GM19239 (cell line): ENCODE measurements around the gene PYGB.

Experiments used
- DNase-seq: peaks from one replicate; pipeline ENCODE4 v3.0.0; 2011; ENCODE audit warnings: low spot score; ENCODE audit not compliant: insufficient read length
- FAIRE-seq: peaks from 2 replicates; lab custom pipeline; 2011; peaks lifted over from hg19 to GRCh38; lab: Jason Lieb, UNC

PYGB gene

GRCh38 chr20:25214819-25215218 is 33.1 kb upstream of the PYGB start:
- DNase-seq (no peak), FAIRE-seq (no peak)

DNA sequence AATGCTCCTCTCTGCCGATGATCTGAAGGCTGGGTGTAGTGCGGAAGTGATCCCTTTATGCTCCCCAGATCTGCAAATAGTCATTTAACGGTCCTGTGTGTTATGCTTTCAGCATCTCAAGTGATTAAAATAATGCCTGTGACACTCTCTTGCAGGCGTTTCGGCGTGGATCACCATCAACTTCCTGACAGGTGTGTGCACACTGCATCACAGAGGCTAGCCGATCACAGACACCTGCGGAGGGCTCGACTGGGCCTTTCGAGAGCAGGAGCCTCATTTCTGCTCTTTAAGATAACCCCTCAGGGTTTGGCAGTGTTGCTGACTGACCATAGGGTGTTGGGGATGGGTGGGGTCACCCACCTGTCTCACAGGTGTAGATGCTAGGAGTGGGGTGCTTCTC is 32.4 kb upstream of the PYGB start:
- DNase-seq (no peak), FAIRE-seq (no peak)

DNA sequence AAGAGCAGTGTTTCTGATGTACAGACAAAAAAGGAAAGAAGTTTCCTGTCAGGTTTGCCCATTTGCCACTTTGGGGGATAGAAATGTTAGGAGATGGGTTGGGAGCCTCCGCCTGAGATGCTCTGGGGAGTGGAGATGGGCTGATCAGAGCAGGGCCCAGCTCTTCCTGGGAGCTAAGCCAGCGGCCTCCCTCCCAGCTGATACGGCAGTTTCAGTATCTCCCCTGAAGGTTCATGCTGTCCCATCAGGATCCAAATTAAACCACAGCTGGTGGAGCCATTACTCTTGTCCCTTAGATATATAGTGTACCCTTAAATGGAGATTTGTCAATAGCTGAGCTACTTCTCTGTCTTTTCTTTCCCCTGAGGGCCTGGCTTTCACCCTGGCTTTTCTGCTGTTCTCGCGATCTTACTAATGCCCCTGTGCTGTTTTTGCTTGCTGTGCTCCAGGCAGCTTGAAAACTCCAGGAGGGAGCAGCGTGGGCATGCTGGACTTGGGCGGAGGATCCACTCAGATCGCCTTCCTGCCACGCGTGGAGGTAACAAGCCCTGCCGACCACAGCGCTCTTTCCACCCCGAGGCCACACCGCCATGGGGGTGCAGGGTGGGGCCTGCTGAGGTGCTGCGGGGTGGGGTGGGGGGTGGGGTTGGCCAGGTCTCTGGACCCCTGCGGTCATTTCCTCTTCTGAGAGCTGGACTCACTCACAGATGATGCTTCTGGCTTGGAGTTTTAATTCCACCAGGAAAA is 31.5 kb upstream of the PYGB start:
- DNase-seq (no peak), FAIRE-seq (no peak)

GRCh38 chr20:25217161-25218108 is 30.4 kb upstream of the PYGB start:
- DNase-seq (no peak), FAIRE-seq (no peak)

GRCh38 chr20:25218109-25218486 is 29.8 kb upstream of the PYGB start:
- no peak for FAIRE-seq
- DNase-seq, result no peak

DNA sequence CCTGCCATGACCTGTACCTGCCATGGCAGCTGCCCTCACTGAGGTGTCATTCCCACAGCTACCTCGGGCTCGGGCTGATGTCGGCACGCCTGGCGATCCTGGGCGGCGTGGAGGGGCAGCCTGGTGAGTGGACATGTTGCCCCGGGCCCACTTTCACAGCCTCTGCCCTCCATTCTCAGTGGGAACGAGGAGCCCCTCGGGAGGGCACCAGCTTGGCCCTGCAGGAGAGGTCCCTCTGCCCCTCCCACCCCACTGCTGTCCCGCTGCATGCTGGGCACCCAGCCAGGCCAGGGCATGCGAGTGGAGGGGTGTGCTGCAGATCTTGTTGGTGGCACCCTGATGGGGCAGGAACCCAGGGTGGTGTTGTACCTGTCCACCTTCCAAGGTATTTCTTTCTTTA is 29.4 kb upstream of the PYGB start:
- DNase-seq, result no peak
- FAIRE-seq, result no peak

GRCh38 chr20:25219365-25219764 is 28.5 kb upstream of the PYGB start:
- FAIRE-seq (no peak), DNase-seq (no peak)

GRCh38 chr20:25220021-25220730 is 27.7 kb upstream of the PYGB start:
- DNase-seq, result no peak
- no peak for FAIRE-seq

DNA sequence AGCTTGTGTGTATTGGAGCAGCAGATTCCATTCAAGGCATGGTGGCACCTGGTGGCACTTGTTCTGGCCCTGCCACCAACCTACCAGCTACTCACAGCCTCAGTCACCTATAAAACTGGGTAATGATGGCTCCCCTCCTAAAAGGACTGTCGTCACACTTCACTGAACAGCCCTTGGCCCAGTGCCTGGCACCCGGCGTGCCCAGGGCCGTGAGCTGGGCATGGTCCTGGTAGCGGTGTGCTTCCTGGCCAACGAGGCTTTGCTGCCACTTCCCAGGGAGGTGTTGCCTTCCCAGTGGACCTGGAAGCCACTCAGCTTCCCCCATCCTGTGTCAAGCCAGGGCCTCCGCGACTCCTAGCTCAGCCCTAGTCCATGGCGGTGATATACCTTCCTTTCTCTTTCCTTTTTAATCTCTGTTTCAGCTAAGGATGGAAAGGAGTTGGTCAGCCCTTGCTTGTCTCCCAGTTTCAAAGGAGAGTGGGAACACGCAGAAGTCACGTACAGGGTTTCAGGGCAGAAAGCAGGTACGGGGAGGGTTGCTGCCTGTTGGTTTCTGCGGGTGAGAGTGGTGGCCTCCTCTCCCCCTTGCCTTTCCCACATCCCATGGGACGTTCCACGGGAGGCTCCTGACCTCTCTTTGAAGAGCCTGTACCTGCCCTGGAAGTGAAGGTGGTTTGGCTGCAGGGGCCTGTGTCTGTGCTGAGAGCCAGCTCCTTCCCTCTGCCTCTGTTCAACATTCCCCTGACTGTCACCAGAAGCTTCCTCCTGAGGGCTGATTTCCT is 26.9 kb upstream of the PYGB start:
- DNase-seq (no peak), FAIRE-seq (no peak)

DNA sequence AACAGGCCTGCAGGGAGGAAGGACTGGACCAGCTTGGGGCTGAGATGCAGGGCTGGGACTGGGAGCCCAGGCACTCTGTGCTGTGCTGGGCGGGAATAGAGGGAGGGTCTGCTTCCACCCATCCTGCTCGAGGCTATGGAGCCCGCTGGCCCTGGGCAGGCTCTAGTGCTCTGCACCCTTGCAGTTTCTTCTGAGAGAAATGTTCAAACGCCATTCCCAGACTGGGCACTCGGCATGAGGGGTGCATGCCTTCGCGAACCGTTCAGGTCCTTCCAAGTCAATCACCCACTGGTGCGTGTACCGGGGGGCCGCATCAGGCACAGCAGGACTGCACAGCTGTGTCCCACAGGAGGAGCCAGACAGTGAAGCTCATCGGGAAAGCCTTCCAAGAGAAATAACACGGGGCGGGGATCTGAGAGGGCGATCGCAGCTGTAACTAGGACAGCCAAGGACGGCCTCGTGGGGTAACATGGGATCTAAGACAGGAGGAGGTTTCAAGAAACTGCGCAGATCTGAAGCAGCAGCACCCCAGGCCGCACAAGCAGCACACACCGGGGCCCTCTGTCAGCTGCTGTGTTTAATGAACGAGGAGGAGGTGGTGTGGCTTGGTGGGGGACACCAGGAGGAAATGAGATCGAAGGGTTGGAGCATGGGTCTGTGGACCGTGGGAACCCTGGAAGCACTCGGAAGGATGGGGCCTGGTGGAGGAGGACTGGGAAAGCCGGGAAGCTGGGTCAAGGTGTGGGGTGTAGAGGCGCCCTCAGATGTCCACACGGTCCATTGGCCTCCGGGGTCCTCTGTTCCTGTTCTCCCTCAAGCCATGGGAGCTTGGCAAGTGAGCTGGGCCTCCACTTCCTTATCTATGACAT is 26.1 kb upstream of the PYGB start:
- DNase-seq, result no peak
- FAIRE-seq, result no peak

DNA sequence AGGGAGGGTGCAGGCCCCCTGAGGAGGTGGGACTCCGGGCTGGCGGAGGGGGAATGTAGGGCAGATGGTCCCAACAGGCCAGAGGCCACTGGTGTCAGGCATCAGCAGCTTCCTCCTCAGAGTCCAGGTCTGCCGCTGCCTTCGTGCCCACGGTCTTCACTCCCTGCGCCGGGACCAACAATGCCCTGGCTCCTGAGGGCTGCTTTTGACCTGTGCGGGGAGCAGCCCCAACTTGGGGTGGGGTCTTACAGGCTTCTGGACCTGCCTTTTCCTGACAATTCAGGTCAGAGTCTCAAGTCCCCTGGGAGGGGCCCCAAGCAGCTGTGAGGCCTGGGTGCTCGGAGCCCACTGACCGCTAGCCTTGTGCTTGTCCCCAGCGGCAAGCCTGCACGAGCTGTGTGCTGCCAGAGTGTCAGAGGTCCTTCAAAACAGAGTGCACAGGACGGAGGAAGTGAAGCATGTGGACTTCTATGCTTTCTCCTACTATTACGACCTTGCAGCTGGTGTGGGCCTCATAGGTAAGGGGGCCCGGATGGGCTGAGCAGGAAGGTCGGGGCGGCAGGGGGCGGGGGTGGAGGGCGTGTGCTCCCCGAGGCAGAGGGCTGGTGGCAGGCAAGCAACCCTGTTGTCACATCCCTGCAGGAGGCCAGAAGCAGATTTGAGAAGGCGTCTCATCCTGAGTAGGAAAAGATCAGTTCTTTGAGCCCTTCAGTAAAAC is 25.3 kb upstream of the PYGB start:
- no peak for FAIRE-seq
- no peak for DNase-seq

DNA sequence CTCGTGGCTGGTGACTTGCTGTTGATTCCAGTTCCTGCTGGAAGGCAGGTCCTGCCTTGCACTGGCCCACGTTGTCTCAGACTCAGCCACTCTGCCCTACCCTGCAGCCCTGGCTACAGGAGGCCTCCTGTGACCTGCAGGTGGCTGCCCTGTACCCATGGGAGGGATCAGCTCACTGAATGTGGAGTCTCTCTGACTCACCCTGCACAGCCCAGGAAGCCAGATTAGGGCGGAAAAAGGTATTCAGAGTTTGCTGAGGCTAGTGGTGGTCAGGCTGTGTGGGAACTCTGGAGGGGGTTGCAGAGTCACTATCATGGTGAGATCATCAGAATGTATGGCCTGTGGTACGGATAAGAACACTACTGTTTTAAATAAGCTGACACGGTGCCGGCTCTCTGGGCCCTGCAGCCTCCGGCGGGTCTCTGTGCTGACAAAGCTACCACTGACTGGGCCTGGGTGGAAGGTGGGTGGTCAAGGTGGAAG is 24.7 kb upstream of the PYGB start:
- FAIRE-seq, result no peak

GRCh38 chr20:25223765-25224720 is 23.8 kb upstream of the PYGB start:
- FAIRE-seq, result no peak
- DNase-seq, result no peak

More for the DNA sequence above, 24.7 kb upstream of the PYGB start:
- DNase-seq, result no peak

DNA sequence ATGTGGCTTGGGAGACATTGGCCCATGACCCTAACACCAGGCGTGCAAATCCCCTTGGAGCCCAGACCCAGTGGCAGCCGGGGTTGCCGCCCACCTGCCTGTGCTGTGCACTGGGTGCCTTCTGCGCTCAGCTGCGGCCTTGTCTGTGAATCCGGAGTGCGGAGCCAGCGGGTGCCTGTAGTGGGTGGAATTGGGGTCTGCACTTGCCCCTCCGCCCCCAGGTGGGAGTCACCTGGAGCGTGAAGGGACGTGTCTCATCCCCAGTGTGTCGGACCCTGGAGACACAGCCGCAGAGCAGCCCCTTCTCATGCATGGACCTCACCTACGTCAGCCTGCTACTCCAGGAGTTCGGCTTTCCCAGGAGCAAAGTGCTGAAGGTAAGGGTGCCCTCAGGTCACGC is 22.9 kb upstream of the PYGB start:
- DNase-seq, result no peak
- no peak for FAIRE-seq

- DNase-seq (no peak), FAIRE-seq (no peak)
These were observed 22.0 kb upstream of the PYGB start for GRCh38 chr20:25225642-25226432.
